HG03103 (cell line): ENCODE measurements around the gene ATP5MC2.
"Not testable (repeated sequence)": the region's sequence is repeated elsewhere in the genome, so short reads cannot be mapped to it uniquely, and the experiment has no call there.

Source experiments
- ATAC-seq: cut with Tn5 transposase; IDR thresholded peaks from one replicate; pipeline ENCODE4 v1.9.1; 2021; ENCODE audit warnings: low read depth; ENCODE audit not compliant: unreplicated experiment

The ATP5MC2 gene

DNA sequence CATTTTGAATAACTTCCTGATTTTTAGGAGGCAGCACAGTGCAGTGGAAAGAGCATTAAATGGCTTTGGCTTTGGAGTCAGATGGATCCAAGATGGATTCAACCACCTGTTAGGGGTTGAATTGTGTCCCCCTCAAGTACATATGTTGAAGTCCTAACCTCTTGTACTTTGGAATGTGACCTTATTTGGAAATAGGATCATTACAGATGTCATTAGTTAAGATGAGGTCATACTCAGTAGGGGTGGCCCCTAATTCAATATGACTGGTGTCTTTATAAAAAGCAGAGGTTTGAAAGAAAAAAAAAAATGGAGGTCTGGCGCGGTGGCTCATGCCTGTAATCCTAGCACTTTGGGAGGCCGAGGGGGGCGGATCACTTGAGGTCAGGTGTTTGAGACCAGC, 18.8 kb downstream of the ATP5MC2 start:
- no peak for ATAC-seq

GRCh38 chr12:53653595-53653994, 22.3 kb downstream of the ATP5MC2 start:
- ATAC-seq, result no peak

- ATAC-seq, result no peak
These were observed 23.5 kb downstream of the ATP5MC2 start for GRCh38 chr12:53652366-53652765.

DNA sequence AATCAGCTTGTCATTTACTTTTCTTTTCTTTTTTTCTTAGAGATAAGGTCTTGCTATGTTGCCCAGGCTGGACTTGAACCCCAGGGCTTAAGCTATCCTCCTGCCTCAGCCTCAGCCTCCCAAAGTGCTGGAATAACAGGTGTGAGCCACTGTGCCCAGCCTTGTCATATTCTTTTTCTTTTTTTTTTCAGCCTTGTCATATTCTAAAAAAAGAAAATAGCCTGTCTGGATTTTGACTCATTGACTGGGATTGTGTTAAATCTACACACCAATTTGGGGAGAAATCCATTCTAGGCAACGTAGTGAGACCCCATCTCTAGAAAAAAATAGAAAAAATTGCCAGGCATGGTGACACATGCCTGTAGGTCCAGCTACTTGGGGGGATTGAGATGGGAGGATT, 24.1 kb downstream of the ATP5MC2 start:
- no peak for ATAC-seq

DNA sequence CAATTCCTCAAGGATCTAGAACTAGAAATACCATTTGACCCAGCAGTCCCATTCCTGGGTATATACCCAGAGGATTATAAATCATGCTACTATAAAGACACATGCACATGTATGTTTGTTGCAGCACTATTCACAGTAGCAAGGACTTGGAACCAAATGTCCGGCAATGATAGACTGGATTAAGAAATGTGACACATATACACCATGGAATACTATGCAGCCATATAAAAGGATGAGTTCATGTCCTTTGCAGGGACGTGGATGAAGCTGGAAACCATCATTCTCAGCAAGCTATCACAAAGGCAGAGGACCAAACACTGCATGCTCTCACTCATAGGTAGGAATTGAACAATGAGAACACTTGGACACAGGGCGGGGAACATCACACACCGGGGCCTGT, 29.6 kb downstream of the ATP5MC2 start:
- not testable (repeated sequence) for ATAC-seq

GRCh38 chr12:53645165-53645564, 30.7 kb downstream of the ATP5MC2 start:
- ATAC-seq, result no peak

DNA sequence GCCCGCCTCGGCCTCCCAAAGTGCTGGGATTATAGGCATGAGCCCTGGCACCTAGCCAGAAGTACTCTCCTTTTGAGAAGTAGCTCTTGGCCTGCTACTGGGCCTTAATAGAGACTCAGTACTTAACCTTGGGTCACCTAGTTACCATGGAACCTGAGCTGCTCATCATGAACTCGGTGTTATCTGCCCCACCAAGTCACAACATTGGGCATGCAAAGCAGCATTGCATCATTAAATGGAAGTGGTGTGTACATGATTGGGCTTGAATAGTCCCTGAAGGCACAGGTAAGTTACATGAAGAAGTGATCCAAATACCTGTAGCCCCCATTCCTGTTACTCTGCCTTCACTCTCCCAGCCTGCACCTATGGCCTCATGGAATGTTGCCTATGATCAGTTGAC, 31.8 kb downstream of the ATP5MC2 start:
- ATAC-seq, result no peak

- ATAC-seq, result no peak
These were observed 32.5 kb downstream of the ATP5MC2 start for GRCh38 chr12:53643232-53643979.

DNA sequence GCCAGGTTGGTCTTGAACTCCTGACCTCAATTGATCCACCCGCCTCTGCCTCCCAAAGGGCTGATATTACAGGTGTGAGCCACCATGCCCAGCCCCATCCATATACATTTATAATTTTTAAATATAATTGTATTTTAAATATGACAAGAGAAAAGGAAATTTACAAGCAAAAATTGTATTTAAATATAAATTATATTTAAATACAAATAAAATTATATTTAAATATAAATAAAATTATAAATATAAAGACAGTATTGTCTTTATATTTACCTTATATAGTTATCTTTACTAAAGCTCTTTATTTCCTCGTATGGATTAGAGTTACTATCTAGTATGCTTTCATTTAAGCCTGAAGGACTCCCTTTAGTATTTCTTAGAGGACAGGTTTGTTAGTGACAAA, 37.8 kb downstream of the ATP5MC2 start:
- ATAC-seq, result no peak

DNA sequence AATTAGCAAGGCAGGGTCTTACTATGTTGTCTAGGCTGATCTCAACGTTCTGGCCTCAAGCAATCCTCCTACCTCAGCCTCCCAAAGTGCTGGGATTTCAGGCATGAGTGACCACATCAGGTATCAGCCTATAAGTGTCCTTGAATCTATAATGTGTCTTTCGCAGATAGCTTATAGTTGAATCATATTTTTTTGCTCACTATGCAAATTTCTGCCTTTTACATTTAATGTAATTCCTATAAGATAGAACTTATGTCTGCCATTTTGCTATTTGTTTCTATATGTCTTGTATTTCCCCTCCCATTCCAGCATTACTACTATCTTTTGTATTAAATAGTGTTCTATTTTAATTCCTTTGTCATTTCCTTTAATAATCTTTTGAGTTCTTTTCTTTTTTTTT, 39.2 kb downstream of the ATP5MC2 start:
- ATAC-seq, result no peak

DNA sequence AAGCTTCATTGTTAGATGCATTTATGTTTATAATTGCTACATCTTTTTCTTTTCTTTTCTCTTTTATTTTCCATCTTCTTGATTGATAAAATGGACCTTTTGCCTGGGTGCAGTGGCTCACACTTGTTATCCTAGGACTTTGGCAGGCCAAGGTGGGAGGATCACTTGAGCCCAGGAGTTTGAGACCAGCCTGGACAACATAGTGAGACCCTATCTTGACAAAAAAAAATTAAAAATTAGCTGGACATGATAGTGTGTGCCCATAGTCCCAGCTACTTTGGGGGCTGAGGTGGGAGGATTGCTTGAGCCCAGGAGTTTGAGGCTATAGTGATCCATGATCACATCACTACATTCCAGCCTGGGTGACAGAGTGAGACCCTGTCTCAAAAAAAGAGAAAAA, 40.2 kb downstream of the ATP5MC2 start:
- ATAC-seq, result not testable (repeated sequence)

GRCh38 chr12:53631721-53632120, 44.2 kb downstream of the ATP5MC2 start:
- ATAC-seq, result no peak

DNA sequence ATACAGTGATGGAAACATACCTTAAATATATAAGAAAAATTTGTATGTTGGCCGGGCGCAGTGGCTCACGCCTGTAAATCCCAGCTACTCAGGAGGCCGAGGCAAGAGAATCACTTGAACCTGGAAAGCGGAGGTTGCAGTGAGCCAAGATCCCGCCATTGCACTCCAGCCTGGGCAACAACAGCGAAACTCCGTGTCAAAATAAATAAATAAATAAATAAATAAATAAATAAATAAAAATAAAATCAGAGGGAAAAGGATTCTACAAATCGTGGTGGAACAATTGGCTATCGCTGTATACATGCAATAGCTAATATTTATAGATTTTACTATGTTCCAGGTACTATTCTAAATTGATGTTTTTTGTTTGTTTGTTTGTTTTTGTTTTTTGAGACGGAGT, 48.0 kb downstream of the ATP5MC2 start:
- ATAC-seq, result no peak

GRCh38 chr12:53626702-53627169, 49.1 kb downstream of the ATP5MC2 start:
- no peak for ATAC-seq

DNA sequence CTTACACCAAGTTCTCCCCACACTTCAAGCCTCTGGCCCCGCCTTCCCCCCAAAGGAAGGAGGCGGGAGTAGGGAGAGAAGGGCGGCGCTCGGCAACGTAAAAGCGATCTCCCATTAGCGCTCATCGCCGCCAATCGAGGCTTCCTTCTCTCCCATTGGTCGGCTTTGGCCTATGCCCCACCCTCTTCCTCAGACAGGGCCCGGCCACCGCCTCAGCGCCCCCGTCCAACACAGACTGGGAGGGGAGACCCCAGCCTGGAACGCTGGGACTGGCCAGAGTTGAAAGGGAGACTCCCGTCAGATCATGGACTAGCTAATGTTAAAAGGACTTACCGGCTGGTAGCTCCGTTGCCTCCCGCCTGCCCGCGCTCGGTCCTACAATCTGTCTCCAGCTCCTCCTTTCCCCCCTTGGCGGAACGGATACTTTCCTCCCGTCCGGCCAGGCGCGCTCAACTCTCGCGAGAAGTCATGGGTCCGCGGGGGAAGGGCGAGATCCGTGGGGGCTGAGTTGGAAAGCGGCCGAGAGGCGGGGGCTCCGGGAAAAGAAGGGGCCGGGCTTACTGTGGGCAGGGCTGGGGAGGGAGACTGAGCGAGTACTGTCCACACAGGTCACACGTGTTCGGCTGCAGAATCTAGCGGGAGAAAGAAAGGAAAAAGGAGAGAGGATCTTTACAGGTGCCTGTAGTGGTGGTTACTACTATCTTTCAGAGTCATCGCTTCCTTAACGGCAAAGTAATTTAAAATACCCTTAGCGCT, 49.8 kb downstream of the ATP5MC2 start, which contains the start of gene ATF7:
ATF7 (minus strand) TSS at position 437 of the 756 bp plus-strand sequence. CDS start 25,382 bp downstream, outside the sequence.
- peak; percentile 91 for ATAC-seq

GRCh38 chr12:53625373-53625945, 50.4 kb downstream of the ATP5MC2 start:
- ATAC-seq, result no peak

- no peak for ATAC-seq
These were observed 50.9 kb downstream of the ATP5MC2 start for GRCh38 chr12:53624956-53625355.

- ATAC-seq, result no peak
These were observed 51.4 kb downstream of the ATP5MC2 start for GRCh38 chr12:53624458-53624857.

- no peak for ATAC-seq
These were observed 52.1 kb downstream of the ATP5MC2 start for GRCh38 chr12:53623548-53624385.

GRCh38 chr12:53622724-53623123, 53.2 kb downstream of the ATP5MC2 start:
- no peak for ATAC-seq

DNA sequence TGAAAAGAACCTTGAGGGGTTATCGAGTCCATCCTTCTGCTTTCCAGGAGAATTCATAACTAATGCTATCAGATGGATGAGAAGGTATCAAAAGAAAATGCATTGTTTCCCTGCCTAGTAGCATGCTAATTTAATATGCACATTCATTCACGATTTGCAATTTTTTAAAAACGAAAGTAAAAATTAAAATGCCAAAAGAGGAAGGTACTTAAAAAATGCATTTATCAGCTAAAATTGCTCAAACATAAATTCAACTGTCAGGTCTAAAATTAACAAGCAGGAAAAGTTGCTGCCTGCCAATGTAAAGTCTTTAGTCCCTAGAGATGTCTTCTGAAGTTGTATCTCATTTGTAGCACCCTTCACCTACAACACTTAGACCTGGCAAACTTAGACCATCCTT, 57.6 kb downstream of the ATP5MC2 start:
- ATAC-seq, result no peak
